ENCODE measurements around the gene LINGO3. TPM values are rescaled to one million over a fixed set of nuclear protein-coding genes. Genes with fewer than 3 reads are reported as not detected.
"Not testable (repeated sequence)": the region's sequence is repeated elsewhere in the genome, so short reads cannot be mapped to it uniquely, and the experiment has no call there.

The LINGO3 gene, protein sequence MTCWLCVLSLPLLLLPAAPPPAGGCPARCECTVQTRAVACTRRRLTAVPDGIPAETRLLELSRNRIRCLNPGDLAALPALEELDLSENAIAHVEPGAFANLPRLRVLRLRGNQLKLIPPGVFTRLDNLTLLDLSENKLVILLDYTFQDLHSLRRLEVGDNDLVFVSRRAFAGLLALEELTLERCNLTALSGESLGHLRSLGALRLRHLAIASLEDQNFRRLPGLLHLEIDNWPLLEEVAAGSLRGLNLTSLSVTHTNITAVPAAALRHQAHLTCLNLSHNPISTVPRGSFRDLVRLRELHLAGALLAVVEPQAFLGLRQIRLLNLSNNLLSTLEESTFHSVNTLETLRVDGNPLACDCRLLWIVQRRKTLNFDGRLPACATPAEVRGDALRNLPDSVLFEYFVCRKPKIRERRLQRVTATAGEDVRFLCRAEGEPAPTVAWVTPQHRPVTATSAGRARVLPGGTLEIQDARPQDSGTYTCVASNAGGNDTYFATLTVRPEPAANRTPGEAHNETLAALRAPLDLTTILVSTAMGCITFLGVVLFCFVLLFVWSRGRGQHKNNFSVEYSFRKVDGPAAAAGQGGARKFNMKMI
- total RNA-seq: not detected

DNA sequence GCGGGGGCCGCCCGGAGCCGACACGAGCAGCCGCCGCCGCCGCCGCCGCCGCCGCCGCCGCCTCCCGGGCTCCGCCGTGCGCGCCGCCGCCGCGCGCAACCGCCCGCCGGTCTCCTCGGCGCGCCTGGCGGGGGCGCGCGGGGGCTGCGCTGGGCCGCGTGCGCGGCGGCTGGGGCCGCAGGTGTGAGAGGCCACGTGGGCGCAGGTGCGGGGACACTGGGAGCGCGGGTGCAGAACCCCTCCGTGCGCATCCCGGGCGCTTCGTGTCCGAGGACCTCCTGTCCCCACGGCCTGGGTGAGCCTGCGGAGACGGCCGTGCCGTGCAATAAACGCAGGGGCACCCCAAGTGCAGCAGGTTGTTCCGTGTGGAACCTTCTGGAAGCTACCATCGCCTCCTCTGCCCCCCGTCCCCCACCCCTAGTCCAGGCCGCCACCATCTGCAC is at the start of gene LINGO3:
Gene LINGO3, minus strand, starts transcription at position 41 of the 443 bp plus-strand sequence. CDS start 16,378 bp downstream, outside the sequence.
- no peak for DNase-seq

DNA sequence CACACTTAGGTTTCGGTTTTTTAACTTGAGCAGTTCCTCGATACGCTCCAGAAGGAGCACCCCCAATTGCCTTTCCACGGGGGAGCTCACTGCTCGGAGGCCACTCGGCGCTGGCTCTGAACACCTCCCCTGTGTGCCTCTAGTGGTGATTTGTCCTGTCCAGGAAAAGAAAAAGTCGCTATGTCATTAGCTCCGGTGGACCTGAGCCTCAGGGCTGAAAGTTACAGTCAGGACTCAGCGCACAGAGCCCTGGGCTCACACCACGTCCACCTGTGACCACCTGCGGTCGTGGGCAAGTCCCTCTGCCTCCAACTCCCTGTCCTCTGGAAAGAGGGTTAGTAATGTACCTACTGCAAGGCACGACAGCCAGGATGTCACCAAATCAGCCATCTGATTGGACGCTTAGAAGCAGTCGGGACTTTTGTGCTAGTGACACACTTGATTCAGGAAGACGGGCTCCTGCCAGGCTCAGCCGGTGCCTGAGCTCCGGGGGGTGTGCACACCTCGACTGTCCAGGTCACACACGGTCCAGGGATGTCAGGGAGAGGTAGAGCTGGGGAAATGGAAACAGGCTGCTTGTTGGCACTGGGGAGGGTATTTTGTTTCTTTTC is 48.2 kb upstream of the LINGO3 start:
- DNase-seq: no peak

- DNase-seq: no peak
Observed at GRCh38 chr19:2355168-2356035, 47.4 kb upstream of the LINGO3 start.

- DNase-seq: no peak
Observed at GRCh38 chr19:2354670-2355069, 46.7 kb upstream of the LINGO3 start.

DNA sequence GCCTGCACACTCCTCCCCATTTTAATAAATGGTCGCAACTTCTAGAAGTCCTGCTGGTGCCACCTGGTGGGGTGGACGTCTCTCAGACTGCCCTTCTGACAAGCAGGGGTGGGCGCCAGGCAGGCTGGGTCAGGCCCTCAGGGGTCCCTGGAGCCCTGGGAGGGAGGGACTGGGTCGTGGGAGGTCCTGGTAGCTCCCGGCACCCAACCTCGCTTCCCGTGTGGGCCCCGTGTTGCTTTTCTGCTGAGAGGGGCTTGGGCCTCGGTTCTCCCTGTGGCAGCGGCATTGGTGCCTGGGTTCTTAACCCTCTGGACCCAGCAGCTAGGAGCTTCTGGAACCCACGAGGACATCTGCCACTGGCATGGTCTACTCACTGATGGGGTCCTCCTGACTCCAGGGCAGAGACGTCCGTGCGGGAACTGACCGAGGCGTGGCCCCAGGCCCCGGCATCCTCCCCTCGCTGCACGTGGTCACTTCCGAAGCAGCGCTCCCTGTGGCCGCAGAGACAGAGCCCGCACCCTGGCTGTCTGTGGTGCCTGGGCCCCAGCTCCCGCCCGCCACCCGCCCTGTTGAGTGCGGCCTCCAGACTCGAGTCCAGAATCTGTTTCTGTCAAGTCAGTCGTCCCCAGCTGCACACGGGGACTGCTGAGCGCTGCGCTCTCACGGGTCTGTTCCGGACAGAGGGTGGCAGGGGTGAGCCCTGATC is 46.1 kb upstream of the LINGO3 start:
- no peak for DNase-seq

DNA sequence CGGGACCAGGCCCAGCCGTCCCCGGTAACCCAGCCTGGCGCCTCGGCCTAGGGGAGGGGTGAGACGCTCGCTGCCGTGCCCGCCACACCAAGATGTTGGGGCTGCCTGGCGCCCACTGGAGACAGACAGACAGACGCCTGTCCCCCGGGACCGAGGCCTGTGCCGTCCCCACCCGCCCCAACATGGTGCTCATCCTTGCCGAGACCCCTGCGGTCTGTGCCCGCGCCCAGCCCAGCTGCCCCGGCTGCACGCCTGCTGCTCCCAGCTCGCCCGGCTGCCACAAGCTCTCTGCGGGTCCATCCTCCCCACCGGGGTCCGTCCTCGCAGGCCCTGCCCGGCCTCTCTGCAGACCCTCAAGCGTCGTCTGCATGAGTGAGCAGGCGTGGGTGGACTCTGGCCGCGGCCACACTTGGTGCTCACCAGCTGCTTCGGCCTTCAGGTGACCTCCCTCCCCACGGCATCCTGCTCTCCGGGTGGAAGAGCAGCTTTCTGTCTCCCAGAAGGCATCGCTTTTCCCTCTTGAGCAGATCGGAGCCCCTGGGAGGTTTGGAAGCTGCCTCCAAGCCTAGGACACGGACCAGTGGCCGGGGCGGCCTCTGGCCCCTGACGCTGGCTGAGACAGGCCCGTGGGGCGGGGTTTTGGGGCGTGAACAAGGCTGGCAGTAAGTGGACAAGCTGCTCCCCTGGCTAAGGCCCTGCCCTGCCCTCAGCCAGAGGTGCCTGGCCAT is 45.4 kb upstream of the LINGO3 start:
- no peak for DNase-seq

DNA sequence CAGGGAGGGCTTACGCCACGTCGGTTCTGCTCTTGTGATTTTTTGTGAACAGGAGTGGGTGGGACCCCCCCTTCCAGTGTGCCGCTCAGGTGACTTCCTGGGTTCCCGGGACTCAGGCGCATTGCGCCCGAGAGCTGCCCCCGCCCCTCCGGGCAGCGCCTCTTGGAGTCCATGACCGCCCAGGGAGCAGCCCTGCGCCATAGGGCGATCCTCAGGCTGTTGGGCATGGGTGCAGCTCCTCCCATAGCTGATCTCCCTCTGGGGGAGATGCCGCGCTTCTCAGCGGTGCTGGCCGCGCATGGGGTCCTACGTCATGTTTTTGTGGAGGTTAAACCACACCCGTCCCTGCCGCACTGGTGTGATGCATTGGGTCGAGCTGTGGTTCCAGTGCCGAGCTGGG is 44.2 kb upstream of the LINGO3 start:
- no peak for DNase-seq

- no peak for DNase-seq
Observed at GRCh38 chr19:2351591-2351990, 43.6 kb upstream of the LINGO3 start.

GRCh38 chr19:2350656-2351055 is 42.7 kb upstream of the LINGO3 start:
- no peak for DNase-seq

- not testable (repeated sequence) for DNase-seq
Observed at GRCh38 chr19:2349818-2350217, 41.9 kb upstream of the LINGO3 start.

- DNase-seq: no peak
Observed at GRCh38 chr19:2345794-2346663, 38.1 kb upstream of the LINGO3 start.

DNA sequence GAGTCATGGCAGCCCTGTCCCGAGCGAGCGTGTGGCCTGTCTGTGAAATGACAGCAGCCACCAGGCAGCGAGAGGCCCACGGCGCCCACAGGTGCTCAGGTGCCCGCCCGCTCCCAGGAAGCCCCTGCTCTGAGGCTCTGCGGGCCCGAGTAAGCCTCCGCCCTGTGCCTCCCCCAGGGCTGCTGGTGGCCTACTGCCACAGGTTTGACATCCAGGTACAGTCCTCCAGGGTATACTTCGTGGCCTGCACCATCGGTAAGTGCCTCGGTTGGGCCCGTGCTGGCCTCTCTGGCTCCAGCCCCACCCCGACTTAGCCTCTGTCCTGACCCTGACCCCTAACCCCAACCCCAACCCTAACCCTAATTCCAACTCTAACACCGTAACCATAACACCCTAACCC is 37.1 kb upstream of the LINGO3 start:
- DNase-seq: no peak

GRCh38 chr19:2344381-2344870 is 36.5 kb upstream of the LINGO3 start:
- DNase-seq: no peak

GRCh38 chr19:2343289-2343982 is 35.5 kb upstream of the LINGO3 start:
- DNase-seq: no peak

DNA sequence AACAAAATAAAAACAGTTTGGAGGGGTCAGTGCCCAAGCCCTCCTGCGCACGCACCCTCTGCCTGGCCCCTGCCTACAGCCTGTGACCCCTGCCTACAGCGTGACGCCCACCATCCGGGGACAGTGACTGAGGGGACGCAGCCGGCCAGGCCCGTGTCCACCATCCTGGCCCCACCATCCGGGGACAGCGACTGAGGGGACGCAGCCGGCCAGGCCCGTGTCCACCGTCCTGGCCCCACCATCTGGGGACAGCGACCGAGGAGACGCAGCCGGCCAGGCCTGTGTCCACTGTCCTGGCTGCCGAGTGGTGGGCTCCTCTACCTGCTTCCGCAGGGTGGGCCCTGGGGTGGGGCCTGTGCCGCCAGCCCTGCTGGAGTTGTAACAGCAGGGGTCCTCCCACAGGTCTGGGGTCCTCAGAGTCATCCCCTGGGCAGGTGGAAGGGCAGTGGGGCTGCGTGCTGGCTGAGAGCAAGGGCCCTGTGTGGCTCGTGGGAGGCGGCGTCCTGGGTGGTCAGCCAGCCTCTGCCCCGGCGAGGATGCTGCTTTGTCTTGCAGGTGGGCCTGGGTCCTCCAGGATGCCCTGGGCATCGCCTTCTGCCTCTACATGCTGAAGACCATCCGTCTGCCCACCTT is 34.8 kb upstream of the LINGO3 start:
- no peak for DNase-seq

DNA sequence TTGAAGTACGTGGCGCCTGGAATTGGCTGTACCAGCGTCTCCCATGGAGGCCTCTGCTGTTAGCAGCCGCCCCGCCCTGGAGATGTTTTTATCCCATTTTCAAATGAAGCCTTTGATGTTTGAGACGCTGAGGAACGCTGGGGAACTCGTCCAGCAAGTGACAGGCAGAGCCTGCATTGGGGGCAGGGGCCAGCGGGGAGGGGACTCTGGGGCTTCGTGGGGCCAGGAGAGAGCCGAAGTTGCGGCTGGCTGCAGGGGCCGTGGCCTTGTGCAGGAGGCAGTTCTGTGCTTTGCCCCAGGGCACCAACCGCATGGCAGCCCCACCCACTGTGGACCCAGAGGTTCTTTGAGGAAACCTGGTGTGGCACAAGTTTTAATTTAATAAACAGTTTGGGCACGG is 34.0 kb upstream of the LINGO3 start:
- no peak for DNase-seq

GRCh38 chr19:2341244-2341751 is 33.3 kb upstream of the LINGO3 start:
- DNase-seq: no peak

GRCh38 chr19:2340496-2341243 is 32.7 kb upstream of the LINGO3 start:
- no peak for DNase-seq

Data from skin of body (tissue), 2 donors.